DMS153 (cell line): ENCODE results near the gene MARK2.

Experiments used
- DNase-seq: peaks from one replicate; lab custom pipeline; 2025; lab: John Stamatoyannopoulos, UW

The MARK2 gene

DNA sequence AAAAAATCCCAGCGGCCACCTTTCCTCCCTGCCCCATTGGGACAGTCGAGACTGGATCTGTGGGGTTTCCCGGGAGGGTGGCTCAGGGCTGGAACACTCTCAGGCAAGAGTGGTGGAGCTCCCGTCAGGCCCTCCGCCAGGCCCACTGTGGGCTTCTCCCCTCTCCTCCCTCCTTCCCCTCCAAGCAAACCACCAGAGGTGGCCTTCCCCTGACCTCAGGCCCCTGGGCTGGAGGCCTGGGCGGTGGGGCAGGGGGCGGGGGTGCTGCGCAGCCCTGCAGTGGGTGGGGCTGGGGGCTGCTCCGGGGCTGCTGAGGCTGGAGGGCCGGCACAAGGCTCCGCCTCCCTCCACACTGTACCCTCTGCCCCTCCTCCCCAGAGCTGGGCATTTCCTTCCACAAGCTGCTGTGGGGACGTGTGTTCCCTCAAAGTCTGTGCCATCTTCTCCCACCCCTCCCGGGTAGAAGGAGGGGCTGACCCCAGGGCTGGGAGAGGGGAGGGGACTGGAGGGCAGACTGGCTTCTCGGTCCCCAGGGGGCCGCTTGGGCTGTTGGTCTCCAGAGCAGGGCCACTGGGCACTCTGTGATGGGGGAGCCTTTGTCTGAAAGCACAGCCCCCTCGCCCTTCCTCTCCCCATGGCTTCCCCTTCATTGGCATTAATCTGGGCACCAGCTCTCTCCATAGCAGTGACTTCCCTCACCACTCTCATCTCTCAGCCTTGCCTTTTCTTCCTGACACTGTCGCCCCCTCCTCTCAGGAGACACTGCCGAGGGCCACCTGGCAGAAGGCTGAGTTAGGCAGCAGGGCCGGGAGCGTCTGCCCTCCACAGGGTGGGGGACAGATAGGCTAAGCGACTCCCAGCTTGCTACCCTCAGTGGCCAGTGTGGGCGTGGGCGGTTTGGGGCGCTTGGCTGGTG is 70.9 kb downstream of the MARK2 start:
- no peak for DNase-seq

DNA sequence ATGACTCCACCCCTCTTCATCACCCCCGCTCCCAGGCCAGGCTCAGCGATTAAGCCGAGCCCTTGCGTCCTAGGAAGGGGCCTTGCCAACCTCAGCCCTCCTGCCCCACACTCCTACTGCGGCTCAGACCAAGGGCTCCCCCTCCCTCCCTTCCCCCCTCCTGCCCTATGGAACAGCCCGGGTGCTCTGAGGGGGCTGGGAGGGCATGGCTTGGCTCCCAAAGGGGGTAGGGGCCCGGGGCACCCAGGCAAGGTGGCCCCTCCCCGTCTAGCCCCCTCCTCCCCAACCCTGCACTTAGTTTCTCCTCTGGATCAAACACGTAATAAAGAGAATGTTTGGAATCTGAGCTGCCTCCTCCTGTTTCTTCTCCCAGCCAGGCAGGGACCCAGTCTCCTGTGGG is 71.8 kb downstream of the MARK2 start:
- no peak for DNase-seq

DNA sequence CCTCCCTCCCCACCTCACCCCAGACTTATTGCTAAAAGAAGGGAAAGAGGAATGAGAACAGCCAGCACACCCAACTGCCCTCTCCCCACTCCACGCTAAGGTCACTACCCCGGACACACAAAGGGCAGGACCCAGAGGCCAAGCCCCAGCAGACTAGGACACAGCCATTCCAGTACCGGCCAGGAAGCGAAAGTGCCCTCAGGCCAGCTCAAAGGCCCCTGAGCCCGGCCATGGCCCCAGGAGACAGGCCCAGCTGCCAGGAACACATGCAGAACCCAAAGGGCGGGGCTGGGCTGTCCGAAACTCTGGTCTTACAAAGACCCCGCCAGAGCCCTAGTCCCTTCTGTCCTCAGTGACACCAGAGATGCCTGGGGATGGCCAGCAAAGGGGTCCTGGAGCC is 72.5 kb downstream of the MARK2 start:
- no peak for DNase-seq

DNA sequence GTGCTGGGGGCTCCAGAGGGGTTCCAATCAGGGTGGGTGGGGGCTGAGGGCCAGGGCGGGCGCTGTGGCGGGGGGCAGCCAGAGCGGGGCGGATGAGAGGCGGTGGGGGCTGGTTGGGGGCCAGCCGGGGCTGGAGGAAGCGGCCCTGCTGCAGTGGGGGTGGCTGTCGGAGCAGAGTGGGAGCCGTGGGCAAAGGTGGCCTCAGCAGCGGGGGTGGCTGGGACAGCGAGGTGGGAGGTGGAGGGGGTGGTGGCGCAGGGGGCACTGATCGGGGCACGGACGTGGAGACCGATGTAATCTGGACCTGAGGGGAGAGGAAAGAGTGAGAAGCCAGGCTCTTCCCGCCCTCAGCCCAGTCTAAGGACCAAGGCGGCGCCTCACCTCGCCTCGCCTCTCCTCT is 73.0 kb downstream of the MARK2 start:
- no peak for DNase-seq

DNA sequence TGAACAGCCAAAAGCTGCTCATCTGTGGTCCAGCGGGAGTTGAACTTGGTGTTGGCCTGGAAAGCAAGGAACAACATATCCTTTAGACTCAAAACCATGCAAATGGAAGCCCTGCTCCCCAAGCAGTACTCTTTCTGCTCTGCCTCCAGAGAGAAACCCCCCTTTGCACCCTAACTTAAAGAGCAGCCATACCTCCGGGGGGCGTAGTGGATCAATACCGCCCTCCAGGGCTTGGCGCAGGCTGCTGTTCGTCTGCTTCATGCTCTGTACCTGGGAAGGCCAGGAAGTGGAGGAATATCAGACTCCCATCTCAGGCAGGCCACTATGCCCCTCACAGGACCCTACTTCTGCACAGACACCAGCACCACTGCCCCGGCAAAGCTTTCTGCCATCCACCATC is 73.8 kb downstream of the MARK2 start:
- DNase-seq: no peak

DNA sequence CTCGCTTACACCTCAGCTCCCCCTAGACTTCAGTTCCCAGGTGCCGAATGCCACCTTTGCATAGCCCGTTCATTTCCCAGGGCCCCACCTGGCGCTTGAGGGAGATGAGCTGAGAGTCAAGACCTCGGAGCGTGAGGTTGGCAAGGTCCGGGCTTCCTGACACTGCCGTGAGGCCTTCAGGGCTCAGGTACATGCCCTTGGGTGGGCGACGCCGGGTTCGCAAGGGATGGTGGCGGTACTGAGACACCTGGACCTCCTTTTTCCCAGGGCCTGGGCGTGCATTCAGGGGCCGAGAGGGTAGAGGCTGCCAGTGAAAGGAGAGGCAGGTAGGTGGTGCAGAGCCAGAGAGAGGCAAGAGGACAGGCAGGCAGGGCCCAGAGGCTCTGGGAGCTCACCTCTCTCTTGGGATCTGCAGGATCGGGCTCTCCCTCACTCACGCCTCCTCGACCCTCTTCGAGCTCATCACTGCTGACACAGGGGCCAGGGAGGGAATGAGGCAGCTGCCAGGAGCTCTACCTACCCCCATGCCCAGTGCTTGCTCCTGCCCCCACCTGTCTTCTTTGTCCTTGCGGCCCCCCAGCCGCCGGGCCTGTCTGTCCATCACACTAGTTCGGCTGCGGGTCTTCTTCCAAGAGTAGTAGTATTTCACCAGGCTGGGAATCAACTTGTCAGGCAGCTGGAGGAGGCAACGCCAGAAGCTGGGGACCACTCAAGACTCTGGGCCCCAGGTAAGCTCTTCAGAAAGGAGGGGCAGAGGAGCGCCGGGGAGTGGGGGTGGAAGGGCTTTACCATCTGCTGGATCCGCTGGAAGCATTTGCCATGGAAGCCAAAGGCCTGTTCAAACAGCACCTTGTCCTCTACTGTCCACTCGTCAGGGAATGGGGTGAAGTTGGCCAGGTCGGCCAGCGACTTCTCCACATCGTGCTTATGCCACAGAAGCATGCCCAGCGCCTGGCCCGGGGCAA is 75.2 kb downstream of the MARK2 start:
- no peak for DNase-seq

DNA sequence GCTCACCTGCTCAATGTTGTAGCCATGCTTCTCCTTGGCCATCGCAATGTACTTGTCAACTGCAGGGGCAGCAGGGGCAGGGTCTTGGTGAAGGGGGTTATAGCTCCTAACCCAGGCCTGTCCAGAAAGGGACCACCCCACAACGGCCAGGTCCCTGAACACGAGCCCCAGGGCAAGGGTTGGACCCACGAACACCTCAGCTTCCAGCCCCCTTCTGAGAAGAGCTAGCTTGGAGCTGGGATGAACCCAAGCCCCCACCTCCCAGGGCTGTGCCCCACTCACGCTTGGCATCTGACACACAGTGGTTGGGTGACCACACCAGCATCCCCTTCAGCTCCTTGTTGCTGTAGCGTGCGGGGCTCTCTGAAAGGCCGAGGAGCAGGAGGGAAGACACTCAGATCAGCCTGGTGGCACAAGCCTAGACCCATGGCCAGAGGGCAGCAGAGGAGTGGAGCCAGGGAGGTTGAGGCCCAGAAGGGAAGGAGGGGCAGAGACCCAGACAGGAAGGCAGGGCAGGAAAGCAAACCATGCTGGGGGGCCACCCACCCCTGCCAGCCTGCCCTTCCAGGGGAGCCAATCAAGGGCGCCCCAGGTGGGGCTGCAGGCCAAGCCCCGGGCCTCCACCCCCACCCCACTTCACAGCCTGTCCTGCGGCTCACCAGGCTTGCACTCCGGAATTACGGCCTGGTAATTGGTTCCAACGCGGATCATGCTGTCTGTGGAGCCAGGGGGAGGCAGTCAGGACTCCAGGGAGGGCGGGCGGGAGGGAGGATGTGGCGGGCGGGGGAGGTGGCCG is 76.2 kb downstream of the MARK2 start:
- DNase-seq: no peak

DNA sequence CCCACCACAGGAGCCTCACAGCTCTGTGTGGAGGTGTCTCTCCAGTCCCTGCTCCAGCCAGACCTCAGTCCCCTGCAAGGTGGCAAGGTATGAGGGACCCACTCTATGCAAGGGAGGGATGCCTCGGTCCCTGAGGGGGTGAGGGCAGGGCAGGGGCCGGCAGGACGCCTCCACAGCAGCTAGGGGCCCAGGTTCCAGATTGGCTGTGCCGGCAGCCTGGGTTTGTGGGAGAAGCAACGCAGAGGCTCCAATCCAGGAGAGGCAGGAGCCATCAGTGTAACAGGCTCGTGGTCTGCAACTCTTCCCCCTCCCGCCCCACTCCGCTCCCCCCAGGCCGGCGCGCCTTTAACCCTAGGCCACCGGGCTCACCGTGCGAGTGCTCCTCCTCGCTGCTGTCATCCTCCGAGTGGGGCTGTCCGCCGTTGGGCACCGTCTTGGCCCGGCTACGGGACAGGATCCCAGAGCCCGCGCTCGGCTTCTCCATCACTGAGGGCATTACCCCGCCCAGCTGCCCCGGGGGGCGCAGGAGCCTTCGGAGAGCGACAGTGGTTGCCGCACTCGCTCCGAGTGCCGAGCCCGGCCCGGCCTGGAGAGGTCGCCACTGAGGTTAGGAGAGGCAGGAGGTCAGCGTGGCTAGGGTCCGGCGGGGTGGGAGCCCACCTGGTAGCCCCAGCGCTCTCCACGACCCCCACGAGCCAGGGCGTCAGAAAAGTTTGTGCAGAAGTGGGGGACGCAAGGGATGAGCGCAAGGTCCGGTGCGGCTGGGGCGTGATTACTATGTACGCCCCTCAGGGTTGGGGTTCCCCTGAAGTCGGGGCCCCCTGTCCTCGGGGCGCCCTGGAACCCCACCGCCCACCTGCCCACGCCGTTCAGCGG is 77.3 kb downstream of the MARK2 start:
- DNase-seq: no peak

DNA sequence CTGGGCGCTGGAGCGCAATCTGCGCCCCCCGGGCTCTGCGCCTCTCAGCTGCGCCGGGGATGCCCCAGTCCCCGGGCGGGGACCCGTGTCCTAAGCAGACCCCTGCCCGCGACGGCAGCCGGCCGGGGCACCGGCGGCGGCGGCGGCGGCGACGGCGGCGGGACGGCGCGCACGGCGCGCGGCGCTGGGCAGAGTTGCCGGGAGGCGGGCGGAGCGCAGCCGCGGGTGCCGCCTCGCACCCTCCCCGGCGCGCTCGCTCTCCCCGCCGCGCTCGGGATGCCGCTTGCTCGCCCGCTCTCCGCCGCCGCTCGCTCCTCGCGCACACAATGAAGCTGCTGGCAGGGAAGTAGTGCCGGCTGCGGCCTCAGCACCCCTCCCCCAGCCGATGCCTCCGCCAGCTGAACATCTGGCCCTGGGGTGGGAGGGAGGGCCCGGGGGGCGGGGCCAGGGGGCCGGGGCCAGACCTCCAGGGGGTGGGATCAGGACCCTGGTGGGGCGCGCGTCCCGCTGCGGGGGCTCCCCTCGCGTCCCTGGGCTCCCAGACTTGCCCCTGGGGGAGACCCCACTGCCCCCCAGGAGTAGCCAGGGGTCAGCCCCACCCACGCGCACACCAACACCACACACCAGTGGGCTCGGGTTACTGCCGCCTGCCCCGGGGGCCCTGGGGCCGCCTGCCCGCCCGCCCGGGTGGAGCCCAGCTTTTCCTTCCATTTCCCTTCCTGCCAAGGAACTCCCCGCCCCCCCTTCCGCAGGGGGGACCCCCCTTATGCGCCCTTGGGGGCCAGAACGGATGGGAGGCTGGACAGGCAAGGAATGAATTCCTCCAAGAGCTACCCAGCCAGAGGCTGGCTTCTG is 78.2 kb downstream of the MARK2 start, which contains the start of gene RCOR2:
Gene RCOR2 (minus strand): TSS at position 328 of the 855 bp plus-strand sequence. CDS start 708 bp downstream, outside the sequence.
- DNase-seq: peak; percentile 68

DNA sequence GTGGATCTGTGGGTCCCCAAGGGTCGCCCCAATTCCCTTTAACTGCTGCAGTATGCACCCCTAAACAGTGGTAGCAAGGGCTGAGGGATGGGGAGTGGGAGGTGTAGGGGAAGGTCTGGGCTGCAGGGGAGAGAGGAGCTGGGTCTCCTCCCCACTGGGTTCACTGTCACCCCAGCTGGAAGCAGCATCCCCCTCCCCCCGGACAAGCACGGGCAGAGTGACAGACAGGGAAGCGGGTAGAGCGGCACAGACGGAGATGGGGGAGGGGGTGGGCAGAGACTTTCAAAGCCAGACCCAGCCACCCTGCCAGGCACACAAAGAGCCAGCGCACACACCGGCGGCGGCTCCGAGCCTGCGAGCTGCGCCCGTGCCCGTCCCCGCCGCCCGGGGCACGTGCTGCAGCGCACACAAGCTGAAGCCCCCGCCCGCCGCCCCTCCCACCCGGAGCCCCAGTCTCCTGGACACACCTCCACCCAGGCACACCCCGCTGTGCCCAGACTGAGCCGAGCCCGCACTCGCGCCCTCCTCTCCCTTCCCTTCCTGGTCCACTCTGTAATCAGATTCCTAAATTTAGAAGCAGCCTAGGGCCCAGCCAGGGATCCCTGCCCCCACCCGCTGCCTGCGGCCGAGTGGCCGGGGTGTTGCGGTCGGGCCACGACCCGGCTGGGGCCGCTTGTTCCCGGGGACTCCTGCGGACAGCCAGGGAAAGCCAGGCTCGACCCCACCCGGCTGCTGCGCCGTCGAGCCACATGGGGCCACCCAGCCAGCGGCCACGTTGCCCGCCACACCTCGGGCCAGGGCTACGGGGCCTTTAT is 79.0 kb downstream of the MARK2 start:
- DNase-seq: peak; percentile 80

DNA sequence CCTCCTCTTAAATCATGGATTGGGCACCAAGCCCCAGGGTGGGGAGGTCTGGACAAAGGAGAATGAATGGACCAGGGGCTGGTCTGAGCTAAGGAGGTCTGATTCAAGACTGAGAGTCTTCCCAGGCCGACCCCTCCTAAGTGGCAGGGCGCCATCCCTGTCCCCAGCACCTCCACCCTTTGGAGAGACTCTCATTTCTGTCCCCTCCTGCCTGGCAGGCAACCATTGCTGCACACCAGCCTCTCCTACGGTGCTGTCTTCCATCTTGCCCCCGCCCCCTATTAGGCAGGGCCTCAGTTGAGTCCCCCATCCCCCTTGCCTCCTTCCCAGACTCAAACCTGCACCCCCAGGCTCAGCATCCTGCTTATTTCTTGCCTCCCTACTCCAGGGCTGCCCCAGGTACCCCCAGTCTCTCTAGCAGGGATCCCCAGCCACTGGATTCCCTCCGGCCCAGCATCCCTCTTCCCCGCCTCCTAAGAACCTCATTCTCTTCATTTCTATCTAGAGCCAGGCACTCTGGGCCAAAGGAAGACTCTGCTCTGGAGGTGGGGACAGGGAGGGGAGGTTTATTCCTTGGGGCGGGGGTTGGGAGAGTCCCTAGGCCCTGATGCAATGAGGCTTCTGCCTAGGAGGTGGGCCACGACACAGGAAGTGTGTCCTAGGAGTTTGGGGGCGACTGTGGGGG is 79.7 kb downstream of the MARK2 start:
- no peak for DNase-seq

DNA sequence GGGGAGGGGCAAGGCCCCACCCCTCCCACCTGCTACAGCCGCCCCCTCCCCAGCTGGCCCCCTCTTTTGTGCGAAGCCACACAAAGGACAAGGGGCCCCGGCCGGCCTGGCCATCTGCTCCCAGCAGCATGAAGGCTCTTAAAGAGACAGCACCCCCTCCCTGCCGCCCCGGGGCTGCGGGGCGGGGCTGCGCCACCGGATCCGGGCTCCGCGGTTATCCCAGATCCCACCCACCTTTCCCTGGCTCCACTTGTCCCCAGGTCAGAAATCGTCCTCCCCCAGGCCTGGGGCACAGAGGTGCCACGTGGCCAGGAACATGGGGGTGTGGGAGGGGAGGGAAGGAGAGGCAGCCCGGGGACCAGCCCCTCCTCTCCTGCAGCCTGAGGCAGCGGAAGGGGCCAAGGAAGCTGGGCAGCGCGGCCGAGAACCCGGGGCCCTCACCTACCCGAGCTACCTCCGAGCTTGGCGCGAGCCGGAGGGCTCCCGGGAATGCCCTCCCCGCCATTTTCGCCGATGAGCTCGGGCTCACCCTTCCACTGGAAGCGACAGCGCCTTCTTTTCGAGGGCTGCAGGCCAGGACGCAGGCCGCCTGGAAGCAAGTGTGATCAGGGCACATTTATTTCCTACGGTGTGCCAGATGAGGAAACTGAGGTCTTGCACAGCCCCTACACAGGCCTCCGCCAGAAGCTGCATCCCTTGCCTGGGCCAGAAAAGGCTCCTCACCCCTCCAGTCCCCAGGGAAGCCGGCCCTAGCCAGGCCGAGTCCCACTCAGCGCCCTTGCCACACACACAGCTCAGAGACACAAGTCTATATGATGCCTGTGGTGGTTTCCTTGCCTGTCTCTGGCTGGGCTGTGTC is 80.6 kb downstream of the MARK2 start:
- DNase-seq: peak; percentile 78

DNA sequence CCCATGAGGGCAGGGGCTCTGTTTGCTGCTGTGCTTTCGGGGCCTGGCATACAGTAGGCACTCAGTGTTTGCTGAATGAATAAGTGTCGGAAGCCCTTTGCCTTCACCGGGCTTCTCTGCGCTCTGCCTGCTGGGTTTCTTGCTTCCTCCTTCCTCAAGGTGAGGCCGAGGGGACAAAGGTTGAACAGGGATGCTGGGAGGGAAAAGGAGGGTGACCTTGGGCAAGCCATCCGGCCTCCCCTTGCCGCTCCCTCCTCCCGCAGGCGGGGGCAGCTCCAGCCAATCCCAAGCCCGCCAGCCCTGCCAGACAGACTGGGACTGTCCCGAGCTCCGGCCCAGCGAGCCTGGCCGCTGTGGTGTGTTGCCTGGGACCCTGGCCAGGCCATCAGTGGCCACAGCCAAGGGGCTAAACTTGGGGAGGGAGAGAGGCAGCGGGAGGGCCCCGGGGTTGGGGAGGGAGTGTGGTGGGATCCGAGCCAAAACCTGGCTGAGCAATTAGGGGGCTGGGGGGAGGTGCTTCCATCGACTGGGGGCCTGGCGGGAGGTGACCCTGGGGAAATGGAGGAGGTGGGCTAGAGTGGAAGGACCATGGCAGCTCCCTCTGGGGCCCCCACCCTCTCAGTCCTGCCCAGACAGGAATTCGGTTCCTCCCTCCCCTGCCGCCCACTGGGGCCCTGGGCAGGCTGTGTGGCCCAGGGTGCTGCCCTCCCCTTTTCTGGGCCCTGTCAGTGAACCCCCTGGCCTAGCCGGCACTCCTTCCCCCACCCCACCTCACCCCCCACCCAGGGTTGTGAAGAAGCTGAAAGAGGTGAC is 81.4 kb downstream of the MARK2 start:
- DNase-seq: no peak

DNA sequence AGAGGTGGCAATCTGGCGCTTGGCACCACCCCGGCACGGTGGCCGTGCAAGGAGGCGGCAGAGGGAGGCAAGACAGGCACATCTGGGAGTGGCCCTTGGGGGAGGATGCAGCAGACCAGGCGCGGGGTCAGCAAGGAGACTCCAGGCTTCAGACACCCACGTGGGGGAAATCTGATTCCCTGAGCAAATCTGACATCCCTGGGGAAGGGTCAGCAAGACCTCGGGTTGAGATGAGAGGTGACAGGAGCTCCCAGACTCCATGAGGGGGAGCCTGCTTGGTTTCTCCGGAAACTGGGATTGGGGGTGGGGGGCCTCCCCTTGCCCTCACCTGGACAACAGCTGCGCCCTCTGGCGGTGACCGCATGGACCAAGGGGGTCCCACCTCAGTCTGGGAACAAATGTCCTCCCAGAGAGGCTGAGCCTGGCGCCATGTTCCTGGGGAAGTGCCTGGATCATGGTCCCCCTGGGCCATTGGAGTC is 82.1 kb downstream of the MARK2 start:
- DNase-seq: no peak

DNA sequence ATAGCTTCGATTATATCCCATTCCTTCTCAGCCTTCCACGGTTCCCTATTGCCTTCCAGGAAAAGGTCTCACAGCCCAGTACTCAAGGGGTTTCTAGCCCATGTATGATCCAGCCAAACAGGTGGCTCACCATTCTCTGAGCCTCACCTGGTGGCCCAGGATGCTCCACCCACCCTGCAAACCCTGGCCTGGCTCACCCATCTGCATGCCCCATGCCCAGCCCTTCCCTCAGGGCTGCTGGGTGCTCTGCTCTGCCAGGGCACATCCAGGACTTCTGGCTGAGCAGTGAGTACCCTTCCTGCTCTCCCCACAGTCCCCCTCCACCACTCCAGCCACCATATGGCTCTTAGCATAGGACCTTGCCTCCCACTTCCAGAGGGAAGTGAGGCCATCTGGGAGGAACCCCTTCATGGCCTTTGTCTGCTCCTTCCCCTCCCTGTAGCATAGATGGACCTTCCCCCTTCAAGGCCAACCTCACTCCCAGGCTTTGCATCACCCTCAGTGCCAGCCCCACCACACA is 83.8 kb downstream of the MARK2 start:
- no peak for DNase-seq

DNA sequence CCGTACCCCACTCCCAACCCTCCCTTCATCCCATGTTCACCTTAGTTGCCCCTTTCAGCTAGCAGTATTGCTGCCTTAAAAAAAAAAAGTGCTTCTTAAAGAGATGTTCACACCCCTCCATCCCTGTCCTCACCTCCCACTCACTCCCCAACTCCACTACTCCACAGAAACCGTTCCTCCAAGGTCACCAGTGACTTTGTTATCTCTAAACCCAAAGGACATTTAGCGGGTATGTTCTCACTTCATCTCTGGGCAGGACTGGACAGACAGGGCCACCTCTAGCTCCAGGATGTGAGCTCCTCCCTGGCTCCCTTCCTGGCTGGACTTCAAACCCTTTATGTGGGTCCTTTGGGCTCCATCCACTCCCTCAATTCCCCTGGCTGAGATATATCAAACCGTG is 84.4 kb downstream of the MARK2 start:
- no peak for DNase-seq
